SK-N-SH treated with all-trans-retinoic acid at 6 μM for 48 hours (cell line): ENCODE measurements around the gene IFITM1.

Experiments used
- ISL1 ChIP-seq: fragments of 250-450 bp; sonication (Bioruptor Pico); IDR thresholded peaks from 2 replicates; pipeline ENCODE4 v2.1.2; 2022; ENCODE audit warnings: mild to moderate bottlenecking, moderate library complexity
- TOX ChIP-seq: fragments of 250-450 bp; sonication (Bioruptor Pico); IDR thresholded peaks from 2 replicates; pipeline ENCODE4 v1.8.0; 2021; ENCODE audit warnings: mild to moderate bottlenecking, moderate library complexity, borderline replicate concordance
- ZFP3 ChIP-seq: fragments of 250-450 bp; sonication (Bioruptor Pico); IDR thresholded peaks from 2 replicates; pipeline ENCODE4 v1.5.0; 2020; ENCODE audit warnings: mild to moderate bottlenecking, moderate library complexity
- TF ChIP-seq, protein P1 (sequence below): fragments of 250-450 bp; sonication (Bioruptor Pico); IDR thresholded peaks from 2 replicates; pipeline ENCODE4 v1.5.1; 2020; ENCODE audit warnings: low read depth, mild to moderate bottlenecking, moderate library complexity

DNA sequence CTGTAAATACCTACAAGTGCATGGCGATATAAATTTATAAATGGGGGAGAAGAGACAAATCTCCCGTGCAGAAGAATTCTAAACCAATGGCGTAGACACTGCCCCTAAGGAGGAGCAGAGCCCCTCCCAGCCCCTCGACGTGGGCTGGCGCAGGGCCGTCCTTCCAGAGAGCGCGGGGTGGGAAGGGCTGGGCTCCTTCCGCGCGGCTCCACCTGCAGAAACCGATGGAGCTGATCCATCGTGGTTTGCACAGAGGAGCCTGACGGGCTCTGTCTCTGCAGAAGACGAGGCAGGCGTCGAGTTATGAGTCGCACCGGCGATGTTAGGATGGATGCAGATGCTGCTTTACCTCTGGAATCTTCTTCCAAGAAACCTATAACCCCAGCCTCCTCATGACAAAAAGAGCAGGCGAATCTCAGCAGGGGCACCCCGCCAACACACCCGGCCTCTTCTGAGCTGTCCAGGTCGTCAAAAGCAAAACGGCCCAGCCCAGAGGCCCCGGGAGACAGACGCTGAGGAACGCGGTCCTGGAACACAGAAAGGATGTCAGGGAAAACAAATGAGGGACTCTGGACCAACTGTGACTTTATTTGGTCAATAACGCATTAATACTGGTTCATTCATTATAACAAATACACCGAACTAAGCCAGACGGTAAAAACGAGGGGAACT lies 44.4 kb downstream of the IFITM1 start:
- TF ChIP-seq, protein P1, sequence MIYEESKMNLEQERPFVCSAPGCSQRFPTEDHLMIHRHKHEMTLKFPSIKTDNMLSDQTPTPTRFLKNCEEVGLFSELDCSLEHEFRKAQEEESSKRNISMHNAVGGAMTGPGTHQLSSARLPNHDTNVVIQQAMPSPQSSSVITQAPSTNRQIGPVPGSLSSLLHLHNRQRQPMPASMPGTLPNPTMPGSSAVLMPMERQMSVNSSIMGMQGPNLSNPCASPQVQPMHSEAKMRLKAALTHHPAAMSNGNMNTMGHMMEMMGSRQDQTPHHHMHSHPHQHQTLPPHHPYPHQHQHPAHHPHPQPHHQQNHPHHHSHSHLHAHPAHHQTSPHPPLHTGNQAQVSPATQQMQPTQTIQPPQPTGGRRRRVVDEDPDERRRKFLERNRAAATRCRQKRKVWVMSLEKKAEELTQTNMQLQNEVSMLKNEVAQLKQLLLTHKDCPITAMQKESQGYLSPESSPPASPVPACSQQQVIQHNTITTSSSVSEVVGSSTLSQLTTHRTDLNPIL (CRISPR knock-in tag) = no peak
- TF ChIP-seq TOX (CRISPR knock-in tag) (no peak), ZFP3 (CRISPR knock-in tag) (no peak), ISL1 (CRISPR knock-in tag) (no peak)
